ENCODE data around the gene ZNF197.

DNA sequence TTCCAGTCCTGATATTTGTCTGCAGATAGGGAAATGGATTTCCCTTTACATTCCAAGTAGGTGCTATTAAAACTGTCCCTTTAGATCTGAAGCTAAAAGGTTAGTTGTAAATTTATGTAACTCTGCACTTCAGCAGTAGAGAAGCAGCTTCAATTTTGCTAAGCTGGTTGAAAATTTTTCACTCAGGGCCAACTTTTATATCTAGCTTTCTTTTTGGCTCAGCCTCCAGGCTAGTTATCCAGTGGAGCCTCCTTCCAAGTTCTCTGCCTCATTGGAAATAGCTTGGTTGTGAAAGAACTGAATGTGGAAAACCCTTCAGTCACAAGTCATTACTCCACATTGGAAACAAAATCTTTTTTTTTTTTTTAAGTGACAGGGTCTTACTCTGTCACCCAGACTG is 48.2 kb upstream of the ZNF197 start:
- TF ChIP-seq, protein P1, sequence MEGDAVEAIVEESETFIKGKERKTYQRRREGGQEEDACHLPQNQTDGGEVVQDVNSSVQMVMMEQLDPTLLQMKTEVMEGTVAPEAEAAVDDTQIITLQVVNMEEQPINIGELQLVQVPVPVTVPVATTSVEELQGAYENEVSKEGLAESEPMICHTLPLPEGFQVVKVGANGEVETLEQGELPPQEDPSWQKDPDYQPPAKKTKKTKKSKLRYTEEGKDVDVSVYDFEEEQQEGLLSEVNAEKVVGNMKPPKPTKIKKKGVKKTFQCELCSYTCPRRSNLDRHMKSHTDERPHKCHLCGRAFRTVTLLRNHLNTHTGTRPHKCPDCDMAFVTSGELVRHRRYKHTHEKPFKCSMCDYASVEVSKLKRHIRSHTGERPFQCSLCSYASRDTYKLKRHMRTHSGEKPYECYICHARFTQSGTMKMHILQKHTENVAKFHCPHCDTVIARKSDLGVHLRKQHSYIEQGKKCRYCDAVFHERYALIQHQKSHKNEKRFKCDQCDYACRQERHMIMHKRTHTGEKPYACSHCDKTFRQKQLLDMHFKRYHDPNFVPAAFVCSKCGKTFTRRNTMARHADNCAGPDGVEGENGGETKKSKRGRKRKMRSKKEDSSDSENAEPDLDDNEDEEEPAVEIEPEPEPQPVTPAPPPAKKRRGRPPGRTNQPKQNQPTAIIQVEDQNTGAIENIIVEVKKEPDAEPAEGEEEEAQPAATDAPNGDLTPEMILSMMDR (IDR thresholded peaks at IDR 0.05), result no peak
- TF ChIP-seq POLR2A (IDR thresholded peaks at IDR 0.05), result no peak

Measured in sigmoid colon (tissue), 3 donors.